Upper lobe of right lung (tissue), 1 donor: ENCODE data around the gene SCUBE1. TPM values are rescaled to one million over a fixed set of nuclear protein-coding genes. Genes with fewer than 3 reads are reported as not detected.

Source experiments
- ATAC-seq: fragments of 200-7000 bp; cut with Tn5 transposase; one replicate; pipeline ENCODE4 v1.9.1; 2020; ENCODE audit warnings: mild to moderate bottlenecking, moderate library complexity
- DNase-seq: peaks from one replicate; pipeline ENCODE4 v3.0.0-alpha.2; 2020
- H3K27ac ChIP-seq: fragments of 200-600 bp; one replicate; pipeline ENCODE4 v1.8.0; 2022
- H3K27me3 ChIP-seq: fragments of 200-600 bp; one replicate; pipeline ENCODE4 v1.8.0; 2022; ENCODE audit warnings: mild to moderate bottlenecking
- H3K36me3 ChIP-seq: fragments of 200-600 bp; one replicate; pipeline ENCODE4 v1.8.0; 2022
- H3K4me1 ChIP-seq: fragments of 200-600 bp; one replicate; pipeline ENCODE4 v1.8.0; 2022
- H3K4me3 ChIP-seq: fragments of 200-600 bp; one replicate; pipeline ENCODE4 v1.8.0; 2022; ENCODE audit warnings: mild to moderate bottlenecking
- H3K9me3 ChIP-seq: fragments of 200-600 bp; one replicate; pipeline ENCODE4 v1.8.0; 2022
- CTCF ChIP-seq: fragments of 200-600 bp; IDR thresholded peaks from one replicate; pipeline ENCODE4 v1.8.0; 2022; ENCODE audit warnings: antibody characterized with exemption
- intact Hi-C: fragments of 100-400 bp; cut with DNase I; formaldehyde crosslinking; loops from one replicate; pipeline ENCODE4 v1.11.0; 2022
- total RNA-seq: library from RNA; stranded (reverse); fragmentation: NEBNext Ultra II Directional; extraction: Animal tissue kit (Norgen Biotek cat#: 25700); gene quantifications from one replicate; pipeline ENCODE4 v1.2.1, GENCODE V29; 2021
- donor health status: DM: no; HTN: yes; CAD: no; lungs with severe emphysema.

The SCUBE1 gene
- total RNA-seq, 1 donor from 2014 or later: 36.0 TPM

DNA sequence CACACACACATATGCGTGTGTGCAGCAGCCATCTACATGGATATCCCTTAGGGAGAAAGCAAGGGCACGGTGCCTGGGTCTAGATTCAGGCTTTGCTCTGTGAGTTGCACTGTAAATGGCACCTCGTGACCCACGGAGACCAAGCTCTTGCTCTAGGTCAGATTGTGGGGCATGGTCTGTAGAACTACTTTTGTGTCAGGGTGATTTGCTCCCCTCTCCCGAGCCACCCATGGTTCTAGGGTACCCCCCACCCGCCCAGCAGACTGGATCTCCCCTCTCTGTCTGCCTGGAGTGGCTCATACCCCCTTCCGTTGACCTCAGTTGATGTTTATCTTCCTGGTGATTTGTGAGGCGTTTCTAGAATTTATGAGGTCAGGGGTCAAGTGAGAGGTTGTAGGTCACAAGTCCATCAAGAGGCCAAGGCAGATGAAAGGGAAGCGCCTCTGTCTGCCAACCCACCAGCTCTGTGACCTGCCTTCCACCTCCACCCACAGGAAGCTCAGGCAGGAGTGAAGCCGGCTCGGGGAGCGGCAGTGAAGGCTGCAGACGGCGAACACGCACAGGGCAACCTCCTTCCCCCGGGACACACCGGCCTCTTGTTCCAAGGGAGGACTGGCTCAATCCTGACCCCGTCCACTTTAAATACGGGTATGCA, 80.1 kb downstream of the SCUBE1 start:
- H3K27ac ChIP-seq: peak overlapping the region; percentile 52
- no peaks in the 10 kb centered on the region for H3K36me3 ChIP-seq
- peak overlapping the region; percentile 21 for H3K4me3 ChIP-seq
- H3K9me3 ChIP-seq: no peaks in the 10 kb centered on the region
- peak; percentile 17 for ATAC-seq
- no peaks in the 10 kb centered on the region for H3K27me3 ChIP-seq
- no peak for DNase-seq
- intact Hi-C loops: no loop called here
- H3K4me1 ChIP-seq: peaks cover 30% of the 10 kb centered on the region
- no peak for TF ChIP-seq CTCF

DNA sequence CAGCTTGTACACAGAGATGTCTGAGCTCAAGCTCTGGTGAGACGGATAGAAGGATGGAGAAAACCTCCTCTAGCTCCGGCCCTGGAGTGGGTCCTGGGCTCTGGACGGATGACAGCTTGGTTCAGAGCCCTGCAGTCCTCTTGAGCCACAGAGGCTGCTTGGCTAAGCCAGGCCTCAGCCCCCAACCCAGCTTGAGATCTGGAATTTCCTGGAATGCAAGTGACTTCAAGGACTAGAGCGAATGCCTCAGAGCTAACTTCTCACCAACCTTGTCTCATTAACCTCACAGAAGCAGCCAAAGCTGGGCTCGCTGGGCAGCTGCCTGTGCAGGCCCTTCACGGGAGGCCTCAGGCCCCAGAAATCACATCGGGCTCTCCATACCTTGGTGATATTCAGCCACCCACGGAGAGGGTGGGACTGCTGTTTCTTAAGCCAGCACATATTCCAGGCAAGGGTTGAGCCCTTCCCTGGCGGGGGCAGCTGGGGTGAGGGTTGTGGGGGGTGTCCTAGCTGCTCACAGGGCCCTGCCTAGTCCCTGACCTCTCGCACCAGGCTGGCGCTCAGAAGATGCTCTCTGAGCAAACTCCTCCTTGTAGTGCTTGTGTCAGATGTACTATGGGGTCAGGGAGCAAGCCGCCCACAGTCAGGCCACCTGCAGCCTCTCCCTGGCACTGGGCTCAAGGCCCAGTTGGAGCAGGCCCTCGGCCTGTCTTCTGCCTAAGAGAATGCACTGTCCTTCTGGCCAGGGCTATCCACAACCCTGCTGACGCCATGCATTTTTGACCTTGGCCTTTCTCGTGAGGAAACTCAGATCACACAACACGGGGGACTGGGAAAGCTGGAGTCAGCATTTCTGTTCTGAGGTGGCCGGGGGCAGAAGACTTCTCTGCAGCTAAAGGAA, 82.6 kb downstream of the SCUBE1 start:
- Histone ChIP-seq H3K4me3 (no peak overlapping the region), H3K4me1 (peaks cover 42% of the 10 kb centered on the region), H3K36me3 (no peaks in the 10 kb centered on the region), H3K27ac (peak overlapping the region; percentile 30), H3K27me3 (no peaks in the 10 kb centered on the region), H3K9me3 (no peaks in the 10 kb centered on the region)
- no peak for TF ChIP-seq CTCF
- ATAC-seq (peak; percentile 33), DNase-seq (no peak)
- intact Hi-C loops: no loop called here

- TF ChIP-seq CTCF: no peak
- no peak overlapping the region for H3K4me3 ChIP-seq
- peaks cover 21% of the 10 kb centered on the region for H3K4me1 ChIP-seq
- no peaks in the 10 kb centered on the region for H3K9me3 ChIP-seq
- no peaks in the 10 kb centered on the region for H3K27me3 ChIP-seq
- no peaks in the 10 kb centered on the region for H3K36me3 ChIP-seq
- H3K27ac ChIP-seq: no peak overlapping the region
- DNase-seq (no peak), ATAC-seq (no peak)
- intact Hi-C loops: no loop called here
Observed at GRCh38 chr22:43257961-43258360, 85.2 kb downstream of the SCUBE1 start.

DNA sequence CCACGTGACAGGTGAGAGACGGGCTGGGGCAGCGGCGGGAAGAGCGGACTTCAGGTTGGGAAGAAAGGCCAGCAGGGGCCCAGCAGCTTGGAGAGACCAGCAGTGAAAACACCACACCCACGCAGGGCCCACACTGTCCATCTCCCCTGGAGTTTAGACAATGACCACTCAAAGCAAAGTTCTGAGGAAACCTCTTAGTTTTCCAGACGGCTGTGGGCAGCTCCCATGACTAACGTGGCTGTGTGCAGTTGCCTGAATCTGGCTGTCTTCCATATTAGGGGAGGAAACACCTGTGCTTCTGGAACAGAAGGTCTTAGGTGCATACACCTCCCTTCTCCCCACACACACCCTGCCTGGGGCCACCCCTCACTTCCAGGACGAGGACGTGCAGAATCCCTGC, 85.6 kb downstream of the SCUBE1 start:
- no peaks in the 10 kb centered on the region for H3K9me3 ChIP-seq
- DNase-seq (no peak), ATAC-seq (no peak)
- H3K4me1 ChIP-seq: peaks cover 17% of the 10 kb centered on the region
- no peaks in the 10 kb centered on the region for H3K27me3 ChIP-seq
- no peak overlapping the region for H3K4me3 ChIP-seq
- TF ChIP-seq CTCF: no peak
- intact Hi-C loops: no loop called here
- H3K27ac ChIP-seq: no peak overlapping the region
- H3K36me3 ChIP-seq: no peaks in the 10 kb centered on the region

GRCh38 chr22:43256976-43257545, 86.1 kb downstream of the SCUBE1 start:
- H3K27me3 ChIP-seq: no peaks in the 10 kb centered on the region
- intact Hi-C loops: no loop called here
- no peak for TF ChIP-seq CTCF
- no peaks in the 10 kb centered on the region for H3K9me3 ChIP-seq
- ATAC-seq (no peak), DNase-seq (no peak)
- H3K4me1 ChIP-seq: peaks cover 15% of the 10 kb centered on the region
- H3K4me3 ChIP-seq: no peak overlapping the region
- H3K27ac ChIP-seq: no peak overlapping the region
- no peaks in the 10 kb centered on the region for H3K36me3 ChIP-seq
